Glomerular visceral epithelial cell (primary cell): ENCODE data around the gene CABP7.
"Not testable (repeated sequence)": the region's sequence is repeated elsewhere in the genome, so short reads cannot be mapped to it uniquely, and the experiment has no call there.

ENCODE experiments used
- DNase-seq: peaks from one replicate; pipeline ENCODE4 v3.0.0-alpha.2; 2016; ENCODE audit errors: extremely low spot score

Gene CABP7

DNA sequence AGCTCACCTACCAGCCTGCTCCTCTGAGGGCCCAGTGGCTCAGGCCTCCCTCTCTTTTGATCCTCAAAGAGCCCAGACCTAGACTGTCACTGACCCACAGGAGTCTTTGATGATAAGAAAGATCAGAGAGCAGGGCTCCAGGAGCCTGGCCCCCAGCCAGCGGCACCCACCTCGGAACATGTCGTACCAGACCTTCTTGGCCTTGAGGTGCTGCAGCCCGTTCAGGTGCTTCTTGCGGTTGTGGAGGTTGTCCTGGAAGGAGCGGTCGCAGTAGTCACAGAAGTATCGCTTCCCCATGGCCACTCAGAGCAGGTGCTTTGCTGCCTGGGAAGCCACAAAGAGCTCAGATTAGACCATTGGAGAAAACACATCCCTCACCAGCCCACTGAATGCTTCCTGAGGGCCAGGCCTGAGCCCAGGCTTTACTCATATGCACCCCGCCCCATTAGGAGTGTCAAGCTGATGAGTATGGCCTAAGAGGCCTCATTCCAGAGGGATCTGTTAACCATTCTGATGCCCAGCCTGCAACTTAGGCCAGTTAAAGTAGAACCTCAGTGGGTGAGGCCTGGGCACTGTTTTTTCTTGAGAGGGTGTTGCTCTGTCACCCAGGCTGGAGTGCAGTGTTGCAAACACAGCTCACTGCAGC is 28.6 kb downstream of the CABP7 start:
- DNase-seq = no peak

DNA sequence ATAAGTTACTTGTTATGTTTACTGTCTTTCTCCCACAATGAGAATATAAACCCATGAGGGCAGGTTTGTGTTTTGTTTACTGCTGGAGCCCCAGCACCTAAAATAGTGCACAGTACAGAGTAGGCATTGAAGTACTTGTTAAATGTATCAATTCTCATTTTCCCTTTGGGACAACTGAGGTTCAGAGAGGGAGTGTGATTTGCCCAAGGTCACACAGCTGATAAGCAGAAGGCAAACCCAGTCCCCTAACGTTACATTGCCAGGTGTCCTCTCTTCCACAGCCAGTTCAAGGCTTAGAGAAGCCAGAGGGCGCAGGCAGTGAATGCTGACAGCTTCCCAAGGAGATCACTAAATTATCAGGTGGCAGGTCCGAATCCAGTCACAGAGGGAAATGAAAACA is 30.2 kb downstream of the CABP7 start:
- DNase-seq = no peak

DNA sequence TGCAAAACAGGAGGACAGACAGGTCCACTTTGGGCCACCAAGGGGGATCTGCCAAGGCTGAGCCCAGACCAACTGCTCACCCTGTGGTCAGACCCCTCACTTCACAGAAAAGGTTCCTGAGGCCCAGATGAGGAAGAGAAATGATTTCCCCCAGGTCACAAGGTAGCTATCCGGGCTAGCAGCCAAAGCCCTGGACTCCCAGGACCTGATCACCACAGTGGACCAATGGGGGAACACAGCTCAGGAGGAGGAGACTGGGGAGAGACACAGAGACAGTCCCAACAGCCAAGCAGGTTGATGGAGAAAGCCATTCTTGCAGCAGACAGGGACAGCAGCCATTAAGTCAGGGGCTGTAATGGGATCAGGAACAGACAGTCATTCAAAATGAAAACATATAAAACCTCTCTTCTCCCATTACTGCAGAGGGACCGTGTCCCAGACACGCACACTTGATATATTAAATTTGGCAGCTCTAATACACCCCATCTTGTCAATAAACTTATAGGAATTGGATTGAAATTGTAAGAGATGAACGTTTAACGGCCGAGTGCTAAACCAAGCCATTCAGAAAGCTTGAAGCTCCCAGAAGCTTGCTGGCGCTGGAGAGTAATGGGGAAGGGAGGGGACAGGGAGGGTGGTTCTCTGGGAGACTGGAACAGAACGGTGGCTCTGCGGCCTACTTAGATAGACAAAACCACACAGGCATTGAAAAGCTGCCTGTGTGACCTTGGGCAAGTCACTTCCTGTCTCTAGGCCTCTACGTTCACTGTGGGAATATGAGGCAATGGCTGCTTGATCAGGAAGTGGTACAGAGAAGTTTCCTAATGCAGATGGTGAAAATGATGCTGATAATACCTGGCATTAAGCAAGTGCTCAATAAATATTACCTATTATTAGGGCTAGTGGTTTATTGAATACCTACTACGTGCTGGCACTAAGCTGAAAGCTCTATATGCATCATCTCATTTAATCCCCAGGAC is 31.0 kb downstream of the CABP7 start:
- no peak for DNase-seq

DNA sequence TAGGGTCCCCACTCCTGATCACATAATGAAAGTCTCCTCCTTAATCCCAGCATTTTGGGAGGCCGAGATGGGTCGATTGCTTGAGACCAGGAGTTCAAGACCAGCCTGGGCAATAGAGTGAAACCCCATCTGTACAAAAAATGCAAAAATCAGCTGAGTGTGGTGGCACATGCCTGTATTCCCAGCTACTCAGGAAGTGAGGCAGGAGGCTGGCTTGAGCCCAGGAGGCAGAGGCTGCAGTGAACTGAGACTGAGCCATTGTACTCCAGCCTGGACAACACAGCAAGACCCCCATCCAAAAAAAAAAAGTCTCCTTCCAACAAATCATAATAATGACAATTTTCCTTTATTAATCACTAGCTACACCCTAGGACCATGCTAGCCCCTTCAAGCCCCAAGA is 31.9 kb downstream of the CABP7 start:
- DNase-seq = no peak

DNA sequence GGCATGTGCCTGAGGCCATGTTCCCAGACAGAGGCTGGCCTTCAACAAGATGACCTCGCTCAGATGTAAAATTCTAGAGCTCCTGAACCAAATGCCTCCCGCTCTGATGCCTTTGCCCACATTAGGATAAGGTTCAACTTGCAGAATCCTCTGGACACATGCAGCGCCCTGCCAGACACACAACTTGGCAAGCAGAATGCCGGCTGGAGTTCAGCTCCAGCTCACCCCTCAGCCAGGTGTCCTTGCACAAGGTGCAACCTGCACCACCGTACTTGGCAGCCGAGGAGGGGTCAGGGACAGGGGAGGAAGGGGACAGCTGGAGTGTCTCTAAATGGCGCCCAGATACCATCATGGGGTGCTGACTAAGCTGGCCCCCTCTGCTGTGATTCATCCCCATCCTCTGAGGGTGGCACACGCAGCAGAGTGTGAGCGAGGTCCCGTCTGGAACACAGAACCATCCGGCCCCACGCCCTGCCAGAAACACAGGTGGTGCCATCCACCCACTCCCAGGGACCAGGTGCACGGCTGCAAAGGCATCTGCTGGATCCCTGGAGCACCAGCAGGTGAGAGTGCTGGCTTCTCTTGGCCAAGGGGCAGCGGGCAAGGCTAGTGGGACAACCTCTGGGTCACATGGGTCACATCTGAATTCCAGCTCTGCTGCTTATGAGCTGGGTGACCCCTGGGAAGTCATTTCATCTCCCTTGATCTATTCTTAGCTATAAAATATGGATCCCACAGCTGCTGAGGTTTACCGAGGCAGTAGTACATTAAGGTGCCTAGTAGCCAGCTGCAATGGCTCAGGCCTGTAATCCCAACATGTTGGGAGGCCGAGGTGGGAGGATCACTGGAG is 34.2 kb downstream of the CABP7 start:
- no peak for DNase-seq

DNA sequence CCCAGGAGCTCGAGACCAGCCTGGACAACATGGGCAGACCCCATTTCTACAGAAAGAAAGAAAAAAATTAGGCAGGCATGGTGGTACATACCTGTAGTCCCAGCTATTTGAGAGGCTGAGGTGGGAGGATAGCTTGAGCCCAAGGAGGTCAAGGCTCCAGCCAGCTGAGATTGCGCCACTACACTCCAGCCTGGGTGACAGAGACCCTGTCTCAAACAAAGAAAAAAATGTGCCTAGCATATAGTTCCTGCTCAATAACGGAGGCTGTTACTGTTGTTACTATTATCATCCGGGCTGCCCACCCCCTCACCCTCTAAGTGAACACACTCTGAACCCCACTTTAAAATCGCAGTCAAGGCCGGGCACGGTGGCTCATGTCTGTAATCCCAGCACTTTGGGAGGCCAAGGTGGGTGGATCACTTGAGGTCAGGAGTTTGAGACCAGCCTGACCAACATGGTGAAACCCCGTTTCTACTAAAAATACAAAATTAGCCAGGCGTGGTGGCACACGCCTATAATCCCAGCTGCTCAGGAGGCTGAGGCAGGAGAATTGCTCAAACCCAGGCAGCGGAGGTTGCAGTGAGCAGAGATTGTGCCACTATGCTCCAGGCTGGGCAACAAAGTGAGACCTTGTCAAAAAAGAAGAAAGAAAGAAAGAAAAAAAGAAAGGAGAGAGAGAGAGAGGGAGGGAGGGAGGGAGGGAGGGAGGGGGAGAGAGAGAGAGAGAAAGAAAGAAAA is 35.0 kb downstream of the CABP7 start:
- DNase-seq = not testable (repeated sequence)

DNA sequence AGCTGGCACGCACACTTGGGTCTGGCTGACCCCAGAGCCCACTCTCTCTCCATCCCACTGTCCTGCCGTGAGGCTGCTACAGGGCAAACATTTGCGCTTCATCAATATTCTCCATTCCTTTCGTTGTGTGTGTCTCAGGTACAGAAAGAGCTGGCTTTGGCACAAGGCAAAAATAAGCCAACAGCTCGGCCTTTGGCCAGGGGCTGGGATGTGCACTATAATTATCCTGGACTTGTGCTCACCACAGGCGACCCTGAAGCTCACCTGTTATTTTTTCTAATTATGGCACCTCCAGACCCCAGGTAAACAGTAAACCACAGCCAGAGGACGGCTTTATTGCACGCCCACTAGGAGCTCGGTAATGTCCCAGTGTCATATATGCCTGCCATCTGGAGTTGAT is 36.1 kb downstream of the CABP7 start:
- no peak for DNase-seq

DNA sequence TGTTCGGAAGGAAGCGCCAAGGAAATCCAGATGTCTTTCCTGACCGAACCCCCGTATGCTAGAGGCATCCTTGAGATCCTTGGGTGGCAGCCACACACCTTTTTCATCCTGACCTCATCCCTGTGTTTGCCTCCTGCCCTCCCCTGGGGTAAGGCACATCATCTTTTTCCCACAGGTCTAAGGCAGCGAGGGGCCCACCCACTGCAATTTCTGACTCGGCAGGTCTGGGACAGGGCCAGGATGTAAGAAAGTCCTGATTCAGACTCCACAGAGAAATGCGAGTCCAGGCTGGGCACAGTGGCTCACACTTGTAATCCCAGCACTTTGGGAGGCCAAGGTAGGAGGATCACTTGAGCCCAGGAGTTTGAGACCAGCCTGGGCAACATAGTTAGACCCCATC is 36.5 kb downstream of the CABP7 start:
- DNase-seq = no peak

DNA sequence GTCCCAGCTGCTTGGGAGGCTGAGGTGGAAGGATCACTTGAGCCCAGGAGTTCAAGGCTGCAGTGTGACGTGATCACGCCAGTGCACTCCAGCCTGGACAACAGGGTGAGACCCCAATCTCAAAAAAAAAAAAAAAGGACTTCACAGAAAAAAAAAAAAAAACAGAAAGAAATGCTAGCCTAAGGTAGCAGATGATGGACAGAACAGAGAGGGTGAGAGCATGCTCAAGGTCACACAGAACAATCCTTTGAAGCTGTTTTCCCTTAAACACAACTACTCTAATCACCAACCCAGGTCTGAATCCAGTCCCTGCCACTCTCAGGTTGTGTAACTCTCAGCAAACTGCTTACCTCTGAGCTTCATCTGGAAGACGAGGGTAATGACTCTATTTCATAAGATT is 37.3 kb downstream of the CABP7 start:
- no peak for DNase-seq

DNA sequence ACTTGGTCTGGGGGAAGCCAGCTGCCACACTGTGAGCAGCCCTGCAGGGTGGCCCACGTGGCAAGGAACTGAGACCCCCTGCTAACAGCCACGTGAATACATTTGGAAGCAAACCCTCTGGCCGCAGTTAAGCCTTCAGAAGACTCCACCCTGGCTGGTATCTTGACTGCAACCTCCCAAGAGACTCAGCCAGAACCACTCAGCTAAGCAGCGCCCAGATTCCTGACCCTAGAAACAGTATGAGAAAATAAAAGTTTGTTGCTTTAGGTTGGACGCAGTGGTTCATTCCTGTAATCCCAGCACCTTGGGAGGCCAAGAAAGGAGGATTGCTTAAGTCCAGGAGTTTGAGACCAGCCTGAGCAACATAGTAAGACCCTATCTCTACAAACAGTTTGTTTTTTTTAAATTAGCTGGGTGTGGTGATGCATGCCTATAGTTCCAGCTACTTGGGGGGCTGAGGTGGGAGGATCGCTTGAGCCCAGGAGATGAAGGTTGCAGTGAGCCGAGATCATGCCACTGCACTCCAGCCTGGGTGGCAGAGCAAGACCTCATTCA is 38.3 kb downstream of the CABP7 start:
- no peak for DNase-seq

DNA sequence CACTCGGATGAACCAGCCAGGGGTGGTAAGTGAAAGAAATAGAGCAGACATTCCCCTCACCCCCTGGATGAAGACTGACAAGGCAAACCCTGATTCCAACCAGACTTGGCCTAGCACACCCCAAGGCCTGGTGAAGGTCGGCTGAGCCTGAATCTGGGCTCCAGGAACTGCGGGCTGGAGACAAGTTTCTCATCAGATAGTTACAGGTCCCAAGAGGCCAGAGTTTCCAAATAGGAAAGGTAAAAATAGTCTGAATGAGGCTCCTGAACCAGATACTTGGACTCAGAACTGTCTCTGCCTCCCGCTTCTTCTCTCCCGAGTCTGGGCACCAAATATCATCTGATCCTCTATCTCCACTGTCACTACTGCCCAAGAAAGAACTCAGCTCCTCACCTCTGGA is 39.2 kb downstream of the CABP7 start:
- DNase-seq = no peak

DNA sequence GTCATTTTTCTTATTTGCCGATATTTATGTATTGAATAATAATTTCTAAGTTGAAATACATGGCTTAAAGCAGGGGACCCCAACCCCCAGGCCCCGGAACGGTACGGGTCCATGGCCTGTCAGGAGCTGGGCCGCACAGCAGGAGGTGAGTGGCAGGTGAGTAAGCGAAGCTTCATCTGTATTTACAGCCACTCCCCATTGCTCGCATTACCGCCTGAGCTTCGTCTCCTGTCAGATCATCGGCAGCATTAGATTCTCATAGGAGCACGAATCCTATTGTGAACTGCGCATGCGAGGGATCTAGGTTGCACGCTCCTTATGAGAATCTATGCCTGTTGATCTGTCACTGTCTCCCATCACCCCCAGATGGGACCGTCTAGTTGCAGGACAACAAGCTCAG is 42.5 kb downstream of the CABP7 start:
- DNase-seq = no peak

DNA sequence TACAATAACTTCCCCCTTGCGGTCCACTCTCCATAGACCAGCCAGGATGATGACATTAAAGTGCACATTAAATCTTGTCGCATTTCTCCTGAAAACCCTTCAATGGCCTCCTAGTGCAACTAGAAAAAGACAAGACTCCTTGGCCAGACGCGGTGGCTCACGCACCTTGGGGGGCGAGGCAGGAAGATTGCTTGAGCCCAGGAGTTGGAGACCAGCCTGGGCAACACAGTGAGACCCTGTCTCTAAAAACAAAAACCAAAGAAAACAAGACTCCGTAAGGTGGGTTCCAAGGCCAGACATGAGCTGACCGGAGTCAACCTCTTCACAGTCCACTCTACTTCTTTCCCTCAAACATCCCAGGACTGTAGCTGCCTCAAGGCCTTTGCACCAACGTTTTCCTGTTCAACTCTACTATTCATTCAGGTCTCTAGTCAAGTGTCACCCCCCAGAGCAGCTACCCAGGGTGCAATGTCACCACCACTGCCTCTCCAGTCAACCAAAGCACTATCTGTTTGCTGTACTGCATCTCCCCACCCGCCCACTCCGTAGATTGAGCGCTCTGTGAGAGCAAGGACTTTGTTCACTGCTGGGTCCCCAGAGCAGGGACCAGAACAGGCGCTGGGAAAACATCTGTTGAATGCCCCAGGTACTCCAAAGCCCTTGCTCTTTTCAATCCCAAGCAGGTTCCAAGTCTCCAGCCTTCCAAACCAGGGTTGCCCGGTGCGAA is 46.3 kb downstream of the CABP7 start:
- DNase-seq = no peak

DNA sequence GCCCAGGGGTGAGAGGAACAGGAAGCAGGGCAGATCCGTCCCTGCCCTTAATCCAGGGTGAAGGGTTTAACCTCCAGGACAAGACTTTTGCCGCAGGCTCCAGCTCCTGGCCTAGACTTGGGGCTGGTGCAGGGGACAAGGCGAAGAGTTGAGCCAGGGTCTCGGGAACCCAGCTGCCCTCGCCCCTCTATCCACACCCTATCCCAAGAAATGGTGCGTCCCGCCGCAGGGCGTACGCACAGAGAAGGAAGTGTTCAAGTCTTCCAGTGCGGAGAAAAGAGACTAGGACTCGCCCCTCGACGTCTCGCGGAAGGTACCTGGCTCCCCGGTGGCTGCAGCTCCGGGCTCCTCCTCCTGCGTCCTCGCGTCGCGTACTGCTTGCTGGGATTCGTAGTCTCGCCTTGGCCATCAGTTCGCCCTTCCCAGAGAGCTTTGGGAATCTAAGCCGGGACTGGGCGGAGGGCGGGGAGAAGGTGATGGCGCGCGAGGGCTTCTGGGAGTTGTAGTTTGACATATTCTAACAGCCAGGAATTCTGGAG is 46.9 kb downstream of the CABP7 start, which contains the start of gene ZMAT5:
ZMAT5 (minus strand) TSS at position 376 of the 539 bp plus-strand sequence. CDS start 18,463 bp downstream, outside the sequence.
- DNase-seq = peak; percentile 96

DNA sequence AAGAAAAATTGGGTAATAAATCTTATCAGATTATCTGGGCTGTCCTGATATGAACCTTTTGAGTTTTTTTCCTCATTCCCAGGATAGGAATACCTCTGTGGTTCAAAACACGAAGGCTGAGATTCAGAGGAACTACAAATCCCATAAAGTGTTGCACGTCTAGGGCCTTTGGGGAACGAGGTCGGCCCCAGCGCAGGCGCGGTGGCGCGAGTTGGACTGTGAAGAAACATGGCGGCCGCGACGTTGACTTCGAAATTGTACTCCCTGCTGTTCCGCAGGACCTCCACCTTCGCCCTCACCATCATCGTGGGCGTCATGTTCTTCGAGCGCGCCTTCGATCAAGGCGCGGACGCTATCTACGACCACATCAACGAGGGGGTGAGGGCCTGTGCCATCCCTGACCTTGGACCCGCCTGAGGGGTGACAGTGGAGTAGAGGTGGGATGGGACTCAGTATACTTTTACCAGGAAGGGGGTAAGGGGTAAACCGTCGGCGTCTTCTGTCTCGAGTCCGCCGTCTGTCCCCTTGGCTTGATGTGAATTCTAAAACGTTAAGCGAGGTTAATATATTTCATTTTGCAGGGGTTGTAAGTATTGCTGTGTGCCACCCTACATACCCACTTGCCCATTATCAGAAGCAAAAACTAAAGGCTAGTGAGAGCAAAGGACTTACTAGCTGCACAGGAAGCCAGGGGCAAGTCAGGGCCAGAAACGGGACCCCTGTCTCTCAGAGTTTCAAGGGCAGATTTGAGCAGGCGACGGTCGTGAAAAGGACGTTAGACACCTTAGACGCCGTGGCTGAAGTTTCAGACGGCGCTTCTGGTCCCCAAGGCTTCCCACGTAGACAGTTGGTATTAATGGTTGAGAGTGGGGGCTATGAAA is 47.6 kb downstream of the CABP7 start, which contains the start of gene UQCR10:
UQCR10 (plus strand) TSS at position 199 of the 881 bp plus-strand sequence; CDS start at position 229, 30 bp downstream.
- peak; percentile 86 for DNase-seq

DNA sequence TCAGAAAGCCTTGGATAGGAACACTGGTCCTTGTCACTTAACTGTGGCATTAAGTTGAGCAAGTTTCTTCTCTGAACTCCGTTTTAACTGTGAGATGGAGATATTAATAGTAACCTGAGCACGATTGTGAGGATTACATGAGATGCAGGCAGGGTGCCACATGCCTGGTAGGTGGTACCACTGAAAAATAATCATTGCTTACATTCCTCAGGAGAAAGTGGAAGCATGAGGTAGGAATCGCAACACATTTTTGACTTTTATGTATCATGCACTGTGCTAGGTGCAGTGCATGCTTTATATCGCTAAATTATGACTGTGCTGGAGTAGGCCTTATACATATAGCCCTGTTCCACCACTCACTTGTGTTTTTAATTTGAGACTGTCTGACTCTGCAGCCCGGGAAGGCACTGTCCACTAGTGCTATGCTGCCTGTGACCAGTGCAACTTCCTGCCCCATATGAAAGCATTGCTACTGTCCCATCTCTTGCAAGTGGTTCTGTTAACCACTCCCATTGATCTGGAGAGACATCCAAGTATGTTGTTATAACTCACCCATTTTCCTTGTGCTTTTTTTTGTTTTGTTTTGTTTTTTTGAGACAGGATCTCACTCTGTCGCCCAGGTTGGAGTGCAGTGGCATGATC is 48.4 kb downstream of the CABP7 start:
- no peak for DNase-seq

DNA sequence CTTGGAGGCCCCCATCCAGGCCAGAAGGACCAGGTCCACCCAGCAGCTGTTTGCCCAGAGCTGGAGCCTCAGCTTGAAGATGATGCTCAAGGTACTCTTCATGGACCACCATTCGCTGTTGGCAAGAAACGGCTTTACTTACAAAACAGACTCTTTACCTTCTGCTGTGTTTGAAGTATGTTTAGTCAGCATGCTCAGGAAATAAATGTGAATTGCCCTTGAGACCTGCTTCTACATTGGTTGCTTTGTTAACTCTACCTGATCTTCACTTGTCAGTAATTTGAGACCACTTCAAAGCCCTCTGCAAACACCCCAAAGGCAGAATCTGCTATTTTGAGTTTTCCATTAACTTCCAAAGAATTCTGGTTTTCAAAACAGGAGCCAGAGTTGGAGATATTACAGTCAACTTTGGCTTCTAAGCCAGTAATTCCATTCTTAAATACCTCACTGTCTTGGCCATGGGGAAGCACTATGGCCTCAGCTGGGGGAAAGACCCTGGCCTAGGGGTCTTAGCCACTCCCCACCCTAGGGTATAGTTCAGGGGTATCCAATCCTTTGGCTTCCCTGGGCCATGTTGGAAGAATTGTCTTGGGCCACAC is 50.0 kb downstream of the CABP7 start:
- DNase-seq = no peak

DNA sequence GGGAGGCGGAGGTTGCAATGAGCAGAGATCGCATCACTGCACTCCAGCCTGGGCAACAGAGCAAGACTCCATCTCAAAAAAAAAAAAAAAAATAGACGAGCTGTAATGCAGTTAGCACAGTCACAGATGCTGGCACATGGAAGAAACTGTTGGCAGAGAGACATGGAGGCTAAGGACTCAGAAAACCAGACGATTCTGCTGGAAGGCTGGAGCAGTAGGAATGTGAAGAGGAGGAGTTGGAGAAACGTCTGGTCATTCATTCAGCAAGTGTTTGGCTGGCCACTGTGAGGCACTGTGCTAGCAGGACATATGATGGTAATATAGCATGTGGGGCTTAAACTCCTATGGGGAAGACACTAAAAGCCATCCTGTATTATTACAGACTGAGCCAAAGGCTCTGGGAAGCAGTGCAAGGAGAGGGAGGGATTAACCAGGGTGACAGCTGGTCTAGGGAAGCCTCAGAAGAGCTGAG is 52.4 kb downstream of the CABP7 start:
- peak; percentile 21 for DNase-seq
